ENCODE measurements around the gene IPO7.
"Not testable (repeated sequence)": the region's sequence is repeated elsewhere in the genome, so short reads cannot be mapped to it uniquely, and the experiment has no call there.

IPO7 gene

GRCh38 chr11:9384535-9385326, at the start of gene IPO7:
IPO7 (plus strand) TSS chr11:9384652; CDS start chr11:9384764, 112 bp downstream.
- DNase-seq: peak; percentile 79 to 87

- DNase-seq: no peak
These were observed 42.7 kb upstream of the IPO7 start for GRCh38 chr11:9341638-9342178.

- DNase-seq: no peak
These were observed 40.3 kb upstream of the IPO7 start for GRCh38 chr11:9344061-9344680.

- DNase-seq: no peak
These were observed 37.4 kb upstream of the IPO7 start for GRCh38 chr11:9347100-9347499.

GRCh38 chr11:9347779-9348178, 36.7 kb upstream of the IPO7 start:
- DNase-seq: not testable (repeated sequence)

GRCh38 chr11:9351321-9351881, 33.1 kb upstream of the IPO7 start:
- no peak for DNase-seq

GRCh38 chr11:9357041-9357440, 27.4 kb upstream of the IPO7 start:
- DNase-seq: no peak

GRCh38 chr11:9360862-9361622, 23.4 kb upstream of the IPO7 start:
- not testable (repeated sequence) for DNase-seq

- DNase-seq: peak in 1 of 2 experiments; percentile 59
These were observed 22.0 kb upstream of the IPO7 start for GRCh38 chr11:9362393-9362863.

GRCh38 chr11:9363954-9364912, 20.2 kb upstream of the IPO7 start:
- peak in 1 of 2 experiments; percentile 60 for DNase-seq

GRCh38 chr11:9367551-9367950, 16.9 kb upstream of the IPO7 start:
- DNase-seq: no peak

GRCh38 chr11:9377036-9377435, 7.4 kb upstream of the IPO7 start:
- DNase-seq: no peak

GRCh38 chr11:9379041-9379440, 5.4 kb upstream of the IPO7 start:
- DNase-seq: no peak

GRCh38 chr11:9380773-9381172, 3.7 kb upstream of the IPO7 start:
- DNase-seq: no peak

- peak in 1 of 2 experiments; percentile 43 for DNase-seq
These were observed 961 bp downstream of the IPO7 start for GRCh38 chr11:9385327-9385899.

- DNase-seq: no peak
These were observed 1.6 kb downstream of the IPO7 start for GRCh38 chr11:9386086-9386485.

GRCh38 chr11:9386901-9387300, 2.4 kb downstream of the IPO7 start:
- no peak for DNase-seq

- no peak for DNase-seq
These were observed 11.9 kb downstream of the IPO7 start for GRCh38 chr11:9396310-9396709.

- no peak for DNase-seq
These were observed 12.3 kb downstream of the IPO7 start for GRCh38 chr11:9396752-9397151.

- no peak for DNase-seq
These were observed 13.6 kb downstream of the IPO7 start for GRCh38 chr11:9397746-9398680.
